ENCODE results near the gene EIF4G3.
"Not testable (repeated sequence)": the region's sequence is repeated elsewhere in the genome, so short reads cannot be mapped to it uniquely, and the experiment has no call there.

The EIF4G3 gene

GRCh38 chr1:21188235-21188634 is 11.5 kb upstream of the EIF4G3 start:
- DNase-seq: no peak

DNA sequence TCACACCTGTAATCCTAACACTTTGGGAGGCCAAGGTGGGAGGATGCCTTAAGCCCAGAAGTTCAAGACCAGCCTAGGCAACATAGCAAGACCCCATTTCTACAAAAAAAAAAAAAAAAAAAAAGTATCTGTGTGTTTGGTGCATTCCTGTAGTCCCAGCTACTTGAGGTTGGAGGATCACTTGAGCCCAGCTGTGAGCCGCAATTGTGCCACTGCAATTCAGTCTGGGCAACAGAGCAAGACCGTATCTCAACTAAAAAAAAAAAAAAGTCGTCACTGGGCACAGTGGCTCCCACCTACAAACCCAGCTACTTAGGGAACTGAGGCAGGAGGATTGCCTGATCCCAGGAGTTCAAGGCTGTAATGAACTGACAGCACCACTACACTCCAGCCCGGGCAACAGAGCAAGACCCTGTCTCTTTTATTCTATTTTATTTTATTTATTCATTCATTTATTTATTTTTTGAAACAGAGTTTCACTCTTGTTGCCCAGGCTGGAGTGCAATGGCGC is 8.6 kb upstream of the EIF4G3 start:
- no peak for DNase-seq

DNA sequence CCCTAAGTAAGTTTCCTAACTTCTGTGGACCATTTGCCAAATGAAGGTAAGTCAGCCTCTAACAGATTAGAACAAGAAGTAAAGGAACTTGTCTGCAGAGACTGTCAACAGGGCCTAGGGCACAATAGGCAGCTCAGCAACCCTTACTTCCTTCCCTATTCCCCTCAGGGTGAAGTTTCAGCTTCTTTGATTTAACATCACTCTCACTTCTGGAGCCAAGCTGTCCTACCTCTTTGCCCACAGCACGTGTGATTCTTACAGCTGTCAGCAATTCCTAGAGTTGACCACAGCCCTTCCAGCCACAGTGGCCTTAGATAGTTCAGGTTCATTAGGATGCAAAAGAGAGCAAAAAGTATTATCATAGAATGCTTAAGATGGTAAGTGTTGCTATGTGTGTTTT is 7.6 kb upstream of the EIF4G3 start:
- DNase-seq: no peak

DNA sequence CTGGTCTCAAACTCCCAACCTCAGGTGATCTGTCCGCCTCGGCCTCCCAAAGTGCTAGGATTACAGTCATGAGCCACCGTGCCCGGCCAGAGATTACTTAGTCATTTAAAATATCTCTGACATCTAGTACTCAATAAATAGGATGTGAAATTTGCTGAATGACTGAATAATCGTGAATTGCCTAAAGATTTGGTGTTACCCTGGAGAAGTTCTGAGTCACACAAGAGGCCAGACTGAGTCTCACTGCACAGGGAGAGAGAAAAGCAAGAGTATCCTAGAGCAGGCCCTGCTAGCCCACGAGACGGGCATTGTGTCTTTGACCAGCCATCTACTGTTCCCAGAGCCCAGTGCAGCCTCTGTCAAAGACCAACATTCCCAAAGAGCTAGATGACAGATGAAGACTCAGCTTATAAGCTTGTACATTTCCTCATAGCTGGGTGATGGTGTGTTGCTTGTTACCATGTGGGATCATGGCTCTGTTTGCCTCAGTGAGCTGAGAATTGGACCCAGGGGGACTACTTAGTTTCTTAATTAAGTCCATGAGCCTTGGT is 5.6 kb upstream of the EIF4G3 start:
- no peak for DNase-seq

DNA sequence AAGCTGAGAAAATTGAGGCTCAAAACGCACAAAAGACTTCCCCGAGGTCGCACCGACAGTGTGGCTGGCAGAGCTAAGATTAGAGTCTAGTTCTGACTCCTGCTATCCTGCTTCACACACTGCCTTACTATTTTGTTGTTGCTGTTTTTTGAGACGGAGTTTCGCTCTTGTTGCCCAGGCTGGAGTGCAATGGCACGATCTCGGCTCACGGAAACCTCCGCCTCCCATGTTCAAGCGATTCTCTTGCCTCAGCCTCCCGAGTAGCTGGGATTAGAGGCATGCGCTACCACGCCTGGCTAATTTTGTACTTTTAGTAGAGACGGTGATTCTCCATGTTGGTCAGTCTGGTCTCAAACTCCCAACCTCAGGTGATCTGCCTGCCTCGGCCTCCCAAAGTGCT is 1.6 kb upstream of the EIF4G3 start:
- DNase-seq: not testable (repeated sequence)

DNA sequence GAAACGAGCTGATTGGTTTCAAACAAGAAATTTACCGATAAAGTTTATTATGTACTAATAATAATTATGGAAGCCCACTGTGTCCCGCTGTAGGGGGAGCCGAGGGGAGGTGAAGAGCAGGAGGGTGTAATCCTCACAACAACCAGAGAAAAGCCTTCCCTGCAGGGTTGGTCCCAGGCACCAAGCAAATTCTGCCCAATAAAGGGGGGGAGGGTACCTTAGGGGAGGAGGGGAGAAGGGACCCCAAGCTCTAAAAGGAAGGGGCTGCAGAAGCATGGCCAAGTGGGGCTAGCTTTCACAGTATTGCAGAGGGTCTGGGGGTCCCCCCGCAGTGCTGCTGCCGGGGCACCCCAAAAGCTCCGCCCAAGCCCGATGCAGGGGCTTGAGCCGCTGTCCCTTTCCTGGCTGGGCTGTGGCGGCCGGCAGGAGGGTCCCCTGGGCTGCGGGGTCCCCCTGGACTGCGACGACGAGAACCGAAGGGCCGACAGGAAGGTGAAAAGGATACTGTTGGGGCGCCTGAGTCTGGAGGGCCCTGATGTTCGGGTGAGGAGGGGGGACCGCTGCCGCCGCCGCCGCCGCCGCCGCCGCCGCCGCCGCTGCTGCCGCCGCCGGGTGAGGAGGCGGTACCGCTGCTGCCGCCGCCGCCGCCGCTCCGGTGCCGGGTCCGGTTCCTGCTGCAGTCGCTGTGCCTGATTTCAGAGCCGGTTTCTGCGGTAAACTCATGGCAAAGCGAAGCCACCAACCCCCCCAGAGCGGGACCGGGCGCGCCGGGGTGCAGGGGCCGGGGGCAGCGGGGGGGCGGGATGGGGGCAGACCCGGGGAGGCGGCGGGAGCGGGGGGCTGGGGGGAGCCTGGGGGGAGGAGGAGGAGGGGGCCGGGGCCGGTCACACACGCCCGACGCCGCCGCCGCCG is 771 bp downstream of the EIF4G3 start:
- DNase-seq: peak; percentile 24

- peak; percentile 55 for DNase-seq
Measured at GRCh38 chr1:21175324-21175669, 1.4 kb downstream of the EIF4G3 start.

GRCh38 chr1:21174654-21175323 is 1.9 kb downstream of the EIF4G3 start:
- no peak for DNase-seq

DNA sequence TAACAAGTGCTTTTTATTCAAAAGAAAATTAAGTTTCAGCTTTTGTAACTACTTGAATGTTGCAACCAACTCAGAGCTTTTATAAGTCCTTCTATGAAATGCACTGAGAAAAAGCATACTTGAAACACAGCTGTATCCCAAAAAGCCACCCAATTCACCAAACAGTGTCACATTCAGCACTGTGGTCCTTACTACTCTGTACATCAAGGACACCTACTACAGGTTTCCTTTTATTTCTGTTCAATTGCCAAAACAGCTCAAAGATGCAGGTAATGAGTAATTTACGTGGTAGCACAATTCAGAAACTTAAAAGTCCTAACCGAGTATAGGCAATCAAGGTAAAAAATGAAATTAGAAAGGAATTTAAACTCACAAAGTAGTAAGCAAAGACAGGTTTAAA is 2.5 kb downstream of the EIF4G3 start:
- DNase-seq: no peak

DNA sequence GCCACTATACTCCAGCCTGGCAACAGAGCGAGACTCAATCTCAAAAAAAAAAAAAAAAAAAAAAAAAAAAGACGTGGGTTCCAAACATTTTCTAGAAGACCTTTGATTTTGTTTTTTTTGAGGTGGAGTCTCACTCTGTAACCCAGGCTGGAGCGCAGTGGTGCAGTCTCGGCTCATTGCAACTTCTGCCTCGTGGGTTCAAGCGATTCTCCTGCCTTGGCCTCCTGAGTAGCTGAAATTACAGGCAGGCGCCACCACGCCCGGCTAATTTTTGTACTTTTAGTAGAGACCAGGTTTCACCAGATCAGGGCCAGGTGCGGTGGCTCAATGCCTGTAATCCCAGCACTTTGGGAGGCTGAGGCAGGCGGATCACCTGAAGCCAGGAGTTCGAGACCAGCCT is 3.6 kb downstream of the EIF4G3 start:
- not testable (repeated sequence) for DNase-seq

DNA sequence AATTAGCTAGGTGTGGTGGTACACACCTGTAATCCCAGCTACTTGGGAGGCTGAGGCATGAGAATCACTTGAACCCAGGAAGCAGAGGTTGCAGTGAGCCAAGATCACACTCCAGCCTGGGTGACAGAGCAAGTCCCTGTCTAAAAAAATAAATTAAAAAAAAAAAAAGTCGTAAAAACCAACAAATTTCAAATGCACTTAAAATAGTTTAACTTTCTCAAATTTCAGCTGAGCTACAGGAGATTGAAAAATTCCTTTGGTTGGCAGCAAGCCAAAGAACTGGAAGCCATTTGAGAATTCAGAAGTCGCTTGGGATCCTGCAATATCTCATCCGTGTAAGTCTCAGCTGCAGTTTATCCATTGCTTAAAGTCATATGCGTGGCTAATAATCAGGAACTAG is 5.9 kb downstream of the EIF4G3 start:
- not testable (repeated sequence) for DNase-seq

GRCh38 chr1:21168444-21168843 is 8.3 kb downstream of the EIF4G3 start:
- no peak for DNase-seq

GRCh38 chr1:21165646-21166045 is 11.1 kb downstream of the EIF4G3 start:
- no peak for DNase-seq

DNA sequence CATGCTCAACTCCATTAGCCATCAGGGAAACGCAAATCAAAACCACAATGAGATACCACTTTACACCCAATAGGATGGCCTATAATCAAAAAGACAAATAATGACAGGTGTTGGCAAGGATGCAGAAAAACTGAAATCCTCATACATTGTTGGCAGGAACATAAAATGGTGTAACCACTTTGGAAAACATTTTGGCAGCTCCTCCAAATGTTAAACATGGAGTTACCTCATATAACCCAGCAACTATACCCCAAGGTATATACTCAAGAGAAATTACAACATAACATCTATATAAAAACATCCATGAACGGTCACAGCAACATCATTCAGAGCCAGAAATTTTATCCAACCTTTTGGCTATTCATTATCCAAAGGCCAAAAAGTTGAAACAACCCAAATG is 11.6 kb downstream of the EIF4G3 start:
- DNase-seq: no peak

DNA sequence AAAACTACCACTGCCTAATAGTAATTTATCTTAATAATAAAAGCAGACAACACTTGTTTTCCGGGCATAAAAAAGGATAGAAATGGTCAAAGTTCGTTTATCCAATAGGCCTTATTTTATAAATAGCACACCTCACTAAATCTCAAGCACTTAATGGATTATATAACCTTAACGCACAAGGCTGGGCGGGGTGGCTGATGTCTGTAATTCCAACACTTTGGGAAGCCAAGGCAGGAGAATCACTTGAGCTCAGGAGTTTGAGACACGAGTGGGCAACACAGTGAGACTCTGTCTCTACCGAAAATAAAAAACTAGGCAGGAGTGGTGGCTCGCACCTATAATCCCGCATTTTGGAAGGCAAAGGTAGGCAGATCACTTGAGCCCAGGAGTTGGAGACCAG is 12.4 kb downstream of the EIF4G3 start:
- no peak for DNase-seq

GRCh38 chr1:21162740-21163464 is 13.8 kb downstream of the EIF4G3 start:
- DNase-seq: no peak

GRCh38 chr1:21161842-21162241 is 14.9 kb downstream of the EIF4G3 start:
- no peak for DNase-seq

- no peak for DNase-seq
Measured at GRCh38 chr1:21160263-21160796, 16.4 kb downstream of the EIF4G3 start.

DNA sequence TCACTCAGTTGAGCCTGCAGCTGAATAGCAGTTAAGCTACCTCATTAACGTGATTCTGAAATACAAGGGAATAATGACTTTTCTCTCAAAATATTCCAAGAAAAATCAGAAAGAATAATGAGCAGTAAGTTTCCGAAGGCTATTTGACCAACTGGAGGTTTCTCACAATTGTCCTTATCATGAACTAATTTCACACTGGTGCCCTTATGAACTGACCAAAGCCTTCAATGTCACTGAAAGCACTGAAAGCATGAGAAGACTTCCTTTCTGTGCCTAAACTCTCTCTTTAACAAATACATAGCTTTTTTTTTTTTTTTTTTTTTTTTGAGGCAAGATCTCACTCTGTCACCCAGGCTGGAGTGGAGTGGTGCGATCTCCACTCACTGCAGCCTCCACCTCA is 18.8 kb downstream of the EIF4G3 start:
- no peak for DNase-seq

GRCh38 chr1:21157054-21157453 is 19.6 kb downstream of the EIF4G3 start:
- no peak for DNase-seq

DNA sequence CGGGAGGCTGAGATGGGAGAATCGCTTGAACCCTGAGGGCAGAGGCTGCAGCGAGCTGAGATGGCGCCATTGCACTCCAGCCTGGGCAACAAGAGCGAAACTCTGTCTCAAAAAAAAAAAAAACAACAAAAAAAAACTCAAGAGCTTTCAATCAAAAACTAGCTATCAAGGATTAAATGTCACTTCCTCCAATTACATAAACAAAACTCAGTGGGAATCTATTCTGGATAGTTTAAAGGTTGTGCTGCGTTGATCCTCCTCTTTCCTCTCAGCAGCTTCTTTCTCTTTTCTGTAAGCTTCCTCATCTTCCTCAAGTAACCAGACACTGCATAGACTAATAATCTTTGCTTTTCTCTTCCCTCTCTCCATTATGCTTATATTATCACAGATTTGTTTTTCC is 20.7 kb downstream of the EIF4G3 start:
- DNase-seq: no peak

GRCh38 chr1:21154717-21155116 is 22.0 kb downstream of the EIF4G3 start:
- no peak for DNase-seq

- DNase-seq: no peak
Measured at GRCh38 chr1:21153388-21153787, 23.3 kb downstream of the EIF4G3 start.

Data from CD4-positive, alpha-beta T cell treated with Interleukin-4 for 4 hours (primary cell).